VCaP (cell line): ENCODE measurements around the gene LMBR1.
A peak's percentile ranks its signal among the peaks of the same experiment; 100 is the strongest.

Experiments
- H3K27ac ChIP-seq: fragments of 450-650 bp; 2 replicates; pipeline ENCODE4 v1.5.1; 2017
- CTCF ChIP-seq: fragments of 450-650 bp; conservative IDR thresholded peaks from 2 replicates; pipeline ENCODE4 v1.5.1; 2017; ENCODE audit warnings: mild to moderate bottlenecking, moderate library complexity

Gene LMBR1

GRCh38 chr7:156667110-156667426, 225.9 kb downstream of the LMBR1 start:
- TF ChIP-seq CTCF = no peak
- H3K27ac ChIP-seq = peak overlapping the region; percentile 93

- H3K27ac ChIP-seq = peak overlapping the region; percentile 93
- TF ChIP-seq CTCF = no peak
These were observed 226.4 kb downstream of the LMBR1 start for GRCh38 chr7:156666368-156667109.

DNA sequence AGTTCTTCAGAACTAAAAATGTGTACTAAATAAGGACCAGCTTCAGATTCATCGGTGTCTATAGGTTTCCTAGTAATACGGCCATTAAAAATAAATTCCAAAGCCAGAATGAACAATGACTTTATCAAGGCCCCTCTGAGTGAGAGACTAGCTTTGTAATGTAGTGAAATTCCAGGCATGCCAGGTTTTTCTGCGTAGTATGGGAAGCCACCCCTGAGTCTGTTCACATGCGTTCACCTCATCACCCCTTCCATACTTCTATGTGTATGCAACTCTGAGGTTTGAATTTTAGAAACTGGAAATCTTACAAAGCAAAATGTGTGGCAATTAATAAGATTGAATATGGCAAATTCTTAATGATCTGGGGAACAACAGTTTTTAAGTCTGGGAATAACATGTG, 227.9 kb downstream of the LMBR1 start:
- no peak for TF ChIP-seq CTCF
- H3K27ac ChIP-seq = peak overlapping the region; percentile 93

DNA sequence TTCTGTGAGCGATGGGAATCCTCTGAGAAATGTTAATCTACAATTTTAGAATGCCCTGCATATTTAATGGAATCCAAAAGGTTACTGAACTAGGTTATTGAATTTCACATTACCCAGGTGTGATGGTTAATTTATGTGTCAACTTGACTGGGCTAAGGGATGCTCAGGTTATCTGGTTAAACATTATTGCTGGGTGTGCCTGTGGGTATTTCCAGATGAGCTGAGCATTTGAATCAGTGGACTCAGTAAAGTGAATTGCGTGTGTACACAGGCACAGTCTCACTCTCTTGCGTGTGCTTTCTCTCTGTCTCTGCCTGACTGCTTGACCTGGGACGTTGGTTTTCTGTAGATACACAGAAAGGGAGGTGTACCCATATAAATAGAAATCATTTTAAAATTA, 230.7 kb downstream of the LMBR1 start:
- H3K27ac ChIP-seq = peak overlapping the region; percentile 93
- TF ChIP-seq CTCF = no peak

DNA sequence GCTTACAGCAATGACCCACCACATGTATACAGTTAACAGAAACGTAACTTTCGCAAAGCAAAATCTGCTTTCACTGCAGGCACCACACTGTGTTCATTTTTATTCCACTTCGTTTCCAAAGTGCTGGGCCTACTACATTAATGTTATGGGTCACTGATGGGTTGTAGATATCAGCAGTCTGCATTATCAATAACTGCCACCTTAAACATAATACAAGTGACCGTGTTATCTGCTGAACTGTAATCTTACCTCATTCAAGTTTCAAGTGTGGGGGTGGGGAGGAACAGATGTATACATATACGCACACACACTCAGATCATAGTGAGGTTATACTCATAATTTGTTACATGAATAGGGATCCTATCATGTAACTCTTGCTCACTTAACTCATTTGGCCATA, 231.3 kb downstream of the LMBR1 start:
- peak overlapping the region; percentile 93; the same call in 1 of the 2 replicates for H3K27ac ChIP-seq
- TF ChIP-seq CTCF = no peak

GRCh38 chr7:156659961-156660360, 233.0 kb downstream of the LMBR1 start:
- H3K27ac ChIP-seq = no peak overlapping the region
- no peak for TF ChIP-seq CTCF

GRCh38 chr7:156659203-156659602, 233.8 kb downstream of the LMBR1 start:
- H3K27ac ChIP-seq = no peak overlapping the region
- TF ChIP-seq CTCF = no peak
